ENCODE data around the gene PPFIA3.

- TF ChIP-seq CTCF (IDR thresholded peaks at IDR 0.05) (peak; percentile 69 to 90 (median 78)), POLR2A (IDR thresholded peaks at IDR 0.05) (no peak)
Observed at GRCh38 chr19:49145573-49146407, 26.4 kb downstream of the PPFIA3 start.

All from esophagus squamous epithelium (tissue), 4 donors.